ENCODE measurements around the gene UVSSA. TPM values are rescaled to one million over a fixed set of nuclear protein-coding genes. Genes with fewer than 3 reads are reported as not detected.

The UVSSA gene
- total RNA-seq, 1 donor from 2014 or later: 22.1 TPM

- peak overlapping the region; percentile 69 for H3K4me3 Mint-ChIP-seq (ENCODE audit: unreplicated experiment)
- H3K27ac Mint-ChIP-seq (ENCODE audit: unreplicated experiment): no peak overlapping the region
- H3K36me3 Mint-ChIP-seq (ENCODE audit: low read depth, unreplicated experiment): peaks cover 40% of the 10 kb centered on the region
- peaks cover 22% of the 10 kb centered on the region for H3K4me1 Mint-ChIP-seq (ENCODE audit: unreplicated experiment)
- no peaks in the 10 kb centered on the region for H3K9me3 Mint-ChIP-seq (ENCODE audit: unreplicated experiment)
- no peak for DNase-seq (ENCODE audit: low spot score)
- peaks cover 7% of the 10 kb centered on the region for H3K27me3 Mint-ChIP-seq (ENCODE audit: unreplicated experiment)
- no peak for TF ChIP-seq CTCF (IDR thresholded peaks at IDR 0.05; ENCODE audit: unreplicated experiment)
Measured at GRCh38 chr4:1312821-1313640, 34.0 kb upstream of the UVSSA start.

- DNase-seq (ENCODE audit: low spot score): no peak
Measured at GRCh38 chr4:1315306-1315705, 31.7 kb upstream of the UVSSA start.

GRCh38 chr4:1315836-1316536 lies 31.0 kb upstream of the UVSSA start:
- H3K4me3 Mint-ChIP-seq (ENCODE audit: unreplicated experiment): no peak overlapping the region
- DNase-seq (ENCODE audit: low spot score): no peak
- H3K36me3 Mint-ChIP-seq (ENCODE audit: low read depth, unreplicated experiment): peaks cover 52% of the 10 kb centered on the region
- no peak for TF ChIP-seq CTCF (IDR thresholded peaks at IDR 0.05; ENCODE audit: unreplicated experiment)
- peaks cover 7% of the 10 kb centered on the region for H3K27me3 Mint-ChIP-seq (ENCODE audit: unreplicated experiment)
- no peaks in the 10 kb centered on the region for H3K9me3 Mint-ChIP-seq (ENCODE audit: unreplicated experiment)
- no peak overlapping the region for H3K27ac Mint-ChIP-seq (ENCODE audit: unreplicated experiment)
- H3K4me1 Mint-ChIP-seq (ENCODE audit: unreplicated experiment): peaks cover 21% of the 10 kb centered on the region

More at GRCh38 chr4:1315306-1315705, 31.7 kb upstream of the UVSSA start:
- H3K4me3 Mint-ChIP-seq (ENCODE audit: unreplicated experiment): peak overlapping the region; percentile 47
- no peaks in the 10 kb centered on the region for H3K9me3 Mint-ChIP-seq (ENCODE audit: unreplicated experiment)
- H3K36me3 Mint-ChIP-seq (ENCODE audit: low read depth, unreplicated experiment): peaks cover 48% of the 10 kb centered on the region
- no peak overlapping the region for H3K27ac Mint-ChIP-seq (ENCODE audit: unreplicated experiment)
- H3K4me1 Mint-ChIP-seq (ENCODE audit: unreplicated experiment): peaks cover 23% of the 10 kb centered on the region
- no peak for TF ChIP-seq CTCF (IDR thresholded peaks at IDR 0.05; ENCODE audit: unreplicated experiment)
- H3K27me3 Mint-ChIP-seq (ENCODE audit: unreplicated experiment): peaks cover 7% of the 10 kb centered on the region

- Mint-ChIP-seq H3K36me3 (ENCODE audit: low read depth, unreplicated experiment) (peaks cover 55% of the 10 kb centered on the region), H3K4me1 (ENCODE audit: unreplicated experiment) (peaks cover 19% of the 10 kb centered on the region), H3K9me3 (ENCODE audit: unreplicated experiment) (no peaks in the 10 kb centered on the region), H3K27ac (ENCODE audit: unreplicated experiment) (no peak overlapping the region), H3K27me3 (ENCODE audit: unreplicated experiment) (peaks cover 6% of the 10 kb centered on the region), H3K4me3 (ENCODE audit: unreplicated experiment) (no peak overlapping the region)
- no peak for TF ChIP-seq CTCF (IDR thresholded peaks at IDR 0.05; ENCODE audit: unreplicated experiment)
- DNase-seq (ENCODE audit: low spot score): no peak
Measured at GRCh38 chr4:1316537-1317168, 30.4 kb upstream of the UVSSA start.

Data from endothelial cell (in vitro differentiated cells).